Activated T-helper 1 cell treated with anti-CD3 and anti-CD28 coated beads, Interleukin-12 subunit alpha, Interleukin-12 subunit beta, Interleukin-2, Interleukin-4 antibody, amounts not matched to agents 30 ng/mL and 10 ng/mL and 1 ng/mL, durations not matched to agents 14 hours and 24 hours and 36 hours (primary cell): Measurements from ENCODE around the gene G6PC3. TPM values are rescaled to one million over a fixed set of nuclear protein-coding genes. Genes with fewer than 3 reads are reported as not detected.
A peak's percentile ranks its signal among the peaks of the same experiment; 100 is the strongest.

Experiments
- DNase-seq: peaks from one replicate; pipeline ENCODE4 v3.0.0; 2021; ENCODE audit warnings: low spot score
- H3K27ac Mint-ChIP-seq: one replicate; pipeline ENCODE4 v1.8.0; 2021; ENCODE audit warnings: mild to moderate bottlenecking, mixed read lengths
- H3K27me3 Mint-ChIP-seq: one replicate; pipeline ENCODE4 v1.8.0; 2022; ENCODE audit warnings: mild to moderate bottlenecking, moderate library complexity, mixed read lengths; ENCODE audit not compliant: insufficient read depth
- H3K36me3 Mint-ChIP-seq: one replicate; pipeline ENCODE4 v1.8.0; 2021; ENCODE audit warnings: low read depth, mixed read lengths
- H3K4me1 Mint-ChIP-seq: one replicate; pipeline ENCODE4 v1.8.0; 2021; ENCODE audit warnings: low read depth, mixed read lengths
- H3K4me3 Mint-ChIP-seq: one replicate; pipeline ENCODE4 v1.8.0; 2021; ENCODE audit warnings: mild to moderate bottlenecking, moderate library complexity, mixed read lengths
- H3K9me3 Mint-ChIP-seq: one replicate; pipeline ENCODE4 v1.8.0; 2021; ENCODE audit warnings: mixed read lengths
- intact Hi-C: fragments of 100-400 bp; cut with micrococcal nuclease; formaldehyde crosslinking; loops from one replicate; pipeline ENCODE4 v1.15.1; 2024
- total RNA-seq: library from RNA; stranded (reverse); gene quantifications from 2 replicates; pipeline ENCODE4 v1.2.3, GENCODE V29; 2022

The G6PC3 gene
- total RNA-seq, 1 donor from 2014 or later = 34.9 TPM

DNA sequence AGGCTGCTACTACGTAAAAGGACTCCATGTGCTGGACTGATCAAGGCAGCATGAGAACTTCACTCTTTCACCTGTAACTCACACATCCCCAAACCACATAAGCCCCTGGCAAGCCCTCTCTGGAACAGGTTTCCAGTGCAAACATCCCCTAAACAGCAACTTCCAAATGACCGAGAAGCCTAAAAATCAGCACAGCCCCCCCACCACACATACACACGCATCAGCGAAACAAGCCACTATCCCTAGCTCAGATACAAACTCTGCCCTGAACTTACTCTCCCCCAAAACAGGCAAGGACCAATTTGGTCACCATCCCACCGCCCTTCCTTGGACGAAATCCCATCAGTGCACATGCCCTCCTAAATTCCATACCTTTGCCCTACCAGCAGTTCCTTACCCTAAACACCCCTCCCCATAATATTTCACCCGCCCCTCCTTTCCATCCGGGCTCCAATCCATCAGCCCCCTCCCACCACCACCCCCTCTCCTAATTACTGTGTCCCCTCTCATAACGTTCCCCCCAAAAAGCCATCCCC lies 4.8 kb upstream of the G6PC3 start:
- Mint-ChIP-seq H3K27ac (peak overlapping the region; percentile 96), H3K4me3 (peak overlapping the region; percentile 97), H3K27me3 (no peaks in the 10 kb centered on the region), H3K4me1 (peaks cover 34% of the 10 kb centered on the region), H3K36me3 (peaks cover 26% of the 10 kb centered on the region), H3K9me3 (no peaks in the 10 kb centered on the region)
- DNase-seq = no peak
- intact Hi-C loops = loop anchor here (1.0 to 10.0 kb wide), 7 partner anchors 22 to 280 kb away; partner anchors contain the start of genes GRN, HDAC5, HROB and SLC25A39

DNA sequence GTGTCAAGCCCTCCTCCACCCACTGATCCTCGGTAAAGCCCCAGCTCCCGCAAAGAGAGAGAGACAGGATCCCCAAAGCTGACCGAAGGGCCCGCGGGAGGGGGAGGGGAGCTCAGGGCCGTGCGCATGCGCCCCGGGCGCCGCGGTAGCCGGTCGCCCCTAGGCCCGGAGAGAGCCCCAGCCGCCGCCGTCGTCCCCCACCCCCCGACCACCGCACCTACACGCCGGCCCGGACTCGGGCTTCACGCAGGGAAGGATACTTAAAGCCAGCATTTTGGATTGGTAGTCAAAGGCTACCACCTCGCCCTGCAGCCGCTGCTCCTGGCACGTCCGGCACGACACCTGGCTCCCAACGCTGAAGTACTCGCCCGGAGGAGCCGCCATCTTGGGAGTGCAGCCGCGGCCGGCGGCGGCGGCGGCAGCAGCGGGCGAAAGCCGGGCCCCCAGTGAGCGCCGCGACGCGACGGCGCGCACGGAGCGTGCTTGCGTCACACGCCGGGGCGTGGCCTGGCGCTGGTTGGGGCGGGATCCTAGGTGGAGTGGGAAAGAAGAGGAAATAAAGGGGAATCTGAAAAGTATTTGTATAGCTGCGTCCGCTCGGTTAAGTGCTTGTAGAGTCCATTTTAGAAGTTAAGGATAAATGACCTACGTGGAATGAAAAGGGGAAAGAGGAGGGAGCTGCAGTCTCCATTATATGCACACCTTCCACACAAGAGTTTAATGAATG lies 4.2 kb upstream of the G6PC3 start, which contains the start of gene LSM12:
TSS of gene LSM12 (minus strand) at position 468 of the 727 bp plus-strand sequence. CDS start at position 384, 84 bp downstream.
- H3K36me3 Mint-ChIP-seq = peaks cover 24% of the 10 kb centered on the region
- peak within 1 kb of the TSS; percentile 96 for H3K27ac Mint-ChIP-seq
- H3K4me1 Mint-ChIP-seq = peaks cover 30% of the 10 kb centered on the region
- DNase-seq = peak; percentile 92
- no peaks in the 10 kb centered on the region for H3K9me3 Mint-ChIP-seq
- peak within 1 kb of the TSS; percentile 97 for H3K4me3 Mint-ChIP-seq
- H3K27me3 Mint-ChIP-seq = no peaks in the 10 kb centered on the region
- intact Hi-C loops = loop anchor here (1.0 to 10.0 kb wide), 7 partner anchors 21 to 279 kb away; partner anchors contain the start of genes GRN, HDAC5, HROB and SLC25A39

DNA sequence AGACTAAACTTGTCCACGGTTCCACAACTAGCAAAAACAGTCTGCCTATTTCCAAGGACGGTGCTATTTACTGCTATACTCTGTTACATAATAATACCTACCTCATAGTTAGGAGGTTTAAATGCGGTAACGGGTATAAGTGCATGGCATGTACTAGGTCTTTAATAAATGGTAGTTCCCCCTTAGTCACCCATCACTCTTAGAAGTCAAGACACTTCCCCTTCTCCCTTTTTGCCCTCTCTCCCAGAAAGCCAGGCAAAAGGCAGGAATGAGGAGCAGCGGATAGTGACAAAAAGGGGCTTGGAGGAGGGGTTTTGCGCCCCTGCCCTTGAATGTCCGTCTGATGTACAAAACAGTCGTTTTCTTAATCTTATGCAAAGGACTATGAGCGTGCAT lies 3.0 kb upstream of the G6PC3 start:
- H3K27me3 Mint-ChIP-seq = no peaks in the 10 kb centered on the region
- no peaks in the 10 kb centered on the region for H3K9me3 Mint-ChIP-seq
- H3K4me1 Mint-ChIP-seq = peaks cover 35% of the 10 kb centered on the region
- peaks cover 17% of the 10 kb centered on the region for H3K36me3 Mint-ChIP-seq
- no peak for DNase-seq
- H3K27ac Mint-ChIP-seq = no peak overlapping the region
- peak overlapping the region; percentile 97 for H3K4me3 Mint-ChIP-seq
- intact Hi-C loops = loop anchor here (10.0 kb wide), 1 partner anchor 257 kb away; the partner anchor contains the start of gene SLC25A39

DNA sequence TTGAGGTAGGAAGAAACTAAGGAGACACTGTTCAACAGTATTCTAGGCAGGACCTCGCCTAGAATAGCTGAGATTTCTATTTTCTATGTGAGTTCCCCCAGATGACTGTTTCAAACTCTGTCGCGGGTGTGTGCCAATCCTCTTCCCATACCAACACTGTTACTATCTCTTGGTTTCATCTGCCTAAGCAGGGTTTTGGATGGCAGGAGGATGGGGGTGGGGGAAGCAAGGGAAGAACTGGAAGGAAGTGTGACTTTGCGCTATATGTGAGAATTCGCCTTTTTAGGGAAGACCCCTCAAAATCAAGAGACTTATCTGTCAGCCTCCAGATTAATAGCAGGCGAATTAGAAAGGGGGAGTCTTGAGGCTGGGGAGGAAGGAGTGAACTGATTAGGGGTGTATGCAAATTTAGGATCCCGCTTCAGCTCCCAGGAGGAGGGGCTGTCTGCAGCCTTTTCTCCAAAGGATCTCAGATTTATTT lies 521 bp upstream of the G6PC3 start:
- H3K9me3 Mint-ChIP-seq = no peaks in the 10 kb centered on the region
- H3K36me3 Mint-ChIP-seq = peaks cover 7% of the 10 kb centered on the region
- intact Hi-C loops = loop anchor here (1.0 to 10.0 kb wide), 7 partner anchors 53 to 275 kb away; partner anchors contain the start of genes GRN, HDAC5, SLC25A39 and TMEM101
- H3K4me1 Mint-ChIP-seq = peaks cover 21% of the 10 kb centered on the region
- peak overlapping the region; percentile 98 for H3K4me3 Mint-ChIP-seq
- peak overlapping the region; percentile 99 for H3K27ac Mint-ChIP-seq
- DNase-seq = no peak
- H3K27me3 Mint-ChIP-seq = no peaks in the 10 kb centered on the region

DNA sequence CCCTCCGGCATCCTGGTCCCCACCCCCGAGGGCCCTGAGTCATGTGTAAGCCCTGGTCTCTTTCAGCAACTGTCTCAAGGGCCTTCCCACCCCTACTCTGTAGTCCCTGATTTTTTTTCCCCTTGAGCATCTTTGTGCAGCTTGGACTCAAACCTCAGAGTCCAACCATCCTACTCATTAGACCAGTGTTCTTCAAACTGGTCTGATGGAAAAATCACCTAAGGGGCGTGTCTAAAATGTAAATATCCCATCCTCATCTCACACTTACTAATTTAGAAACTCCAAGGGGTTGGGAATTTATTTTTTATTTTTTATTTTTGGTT lies 624 bp downstream of the G6PC3 start:
- H3K9me3 Mint-ChIP-seq = no peaks in the 10 kb centered on the region
- H3K4me1 Mint-ChIP-seq = peaks cover 14% of the 10 kb centered on the region
- H3K27me3 Mint-ChIP-seq = no peaks in the 10 kb centered on the region
- peak overlapping the region; percentile 99 for H3K27ac Mint-ChIP-seq
- peaks cover 7% of the 10 kb centered on the region for H3K36me3 Mint-ChIP-seq
- intact Hi-C loops = loop anchor here (1.0 to 2.0 kb wide), 4 partner anchors 16 to 68 kb away; partner anchors contain the start of gene TMEM101
- peak overlapping the region; percentile 98 for H3K4me3 Mint-ChIP-seq
- DNase-seq = no peak

DNA sequence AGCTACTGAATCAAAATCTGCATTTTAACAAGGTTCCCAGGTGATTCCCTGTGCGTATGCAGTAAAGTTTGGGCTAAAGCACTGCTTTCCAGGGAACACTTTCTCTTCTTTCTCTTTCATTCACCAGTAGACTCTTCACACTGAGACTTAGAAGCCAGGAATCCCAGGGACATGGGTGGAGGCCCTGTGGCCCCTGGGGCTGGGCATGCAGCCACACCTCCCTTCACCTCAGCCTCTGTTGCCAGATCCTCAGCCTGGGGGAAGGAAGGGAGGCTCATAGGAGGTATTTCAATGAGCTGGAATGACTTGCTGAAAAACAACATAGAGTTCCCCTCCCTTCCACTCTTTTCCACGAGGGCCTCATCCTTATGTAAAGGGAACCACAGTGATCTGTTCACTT lies 1.2 kb downstream of the G6PC3 start:
- Mint-ChIP-seq H3K4me1 (peaks cover 14% of the 10 kb centered on the region), H3K27ac (peak overlapping the region; percentile 66), H3K27me3 (no peaks in the 10 kb centered on the region), H3K9me3 (no peaks in the 10 kb centered on the region), H3K4me3 (peak overlapping the region; percentile 98), H3K36me3 (peaks cover 12% of the 10 kb centered on the region)
- DNase-seq = no peak
- intact Hi-C loops = loop anchor here (1.0 to 2.0 kb wide), 4 partner anchors 16 to 67 kb away; partner anchors contain the start of gene TMEM101

DNA sequence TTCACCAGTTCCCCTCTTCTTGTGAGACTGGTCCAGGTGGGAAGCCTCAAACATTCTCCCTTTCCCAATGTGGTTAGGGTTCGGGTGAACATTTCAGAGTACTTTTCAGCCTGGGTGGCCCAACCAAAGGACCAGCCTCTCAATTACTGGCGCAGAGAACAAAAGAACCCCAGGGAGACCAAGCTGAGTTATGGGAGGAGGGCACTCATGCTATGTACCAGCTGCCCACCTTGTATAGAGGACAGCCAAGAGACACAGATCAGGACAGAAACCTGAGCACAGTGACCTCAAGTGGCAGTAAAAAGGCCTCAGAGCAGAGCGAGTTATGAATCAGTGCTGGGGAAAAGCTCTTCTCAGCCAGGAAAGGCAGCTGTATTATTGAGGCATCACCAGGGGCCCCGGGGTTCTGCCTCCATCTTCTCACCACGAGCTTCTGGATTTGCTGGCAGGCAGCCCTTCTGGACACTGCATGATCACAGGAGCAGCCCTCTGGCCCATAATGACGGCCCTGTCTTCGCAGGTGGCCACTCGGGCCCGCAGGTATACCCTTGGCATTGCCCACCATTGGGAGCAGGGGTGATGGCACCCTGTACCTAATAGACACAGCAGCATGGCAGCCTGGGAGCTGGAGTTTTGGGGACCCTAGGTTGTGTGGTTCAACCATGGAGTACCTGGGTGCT lies 3.8 kb downstream of the G6PC3 start:
- Mint-ChIP-seq H3K27ac (no peak overlapping the region), H3K9me3 (no peaks in the 10 kb centered on the region), H3K36me3 (peaks cover 13% of the 10 kb centered on the region), H3K27me3 (no peaks in the 10 kb centered on the region), H3K4me3 (no peak overlapping the region), H3K4me1 (peaks cover 14% of the 10 kb centered on the region)
- intact Hi-C loops = no loop called here
- no peak for DNase-seq

DNA sequence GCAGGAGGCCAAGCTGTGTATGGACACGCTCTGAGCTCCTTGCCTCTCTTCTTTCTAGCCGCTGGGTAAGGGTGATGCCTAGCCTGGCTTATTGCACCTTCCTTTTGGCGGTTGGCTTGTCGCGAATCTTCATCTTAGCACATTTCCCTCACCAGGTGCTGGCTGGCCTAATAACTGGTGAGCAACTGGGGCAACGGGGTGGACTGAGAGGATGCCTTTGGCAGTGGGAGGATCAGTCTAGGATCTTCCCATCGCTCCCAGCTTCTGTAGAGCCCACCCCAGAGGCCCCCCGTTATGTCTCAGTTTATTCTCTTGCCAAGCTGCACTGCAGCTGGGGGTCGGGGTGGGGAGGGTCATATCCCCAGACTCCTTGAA lies 4.4 kb downstream of the G6PC3 start:
- Mint-ChIP-seq H3K9me3 (no peaks in the 10 kb centered on the region), H3K4me3 (no peak overlapping the region), H3K27me3 (no peaks in the 10 kb centered on the region), H3K4me1 (peaks cover 12% of the 10 kb centered on the region), H3K36me3 (peaks cover 13% of the 10 kb centered on the region), H3K27ac (no peak overlapping the region)
- DNase-seq = no peak
- intact Hi-C loops = no loop called here

DNA sequence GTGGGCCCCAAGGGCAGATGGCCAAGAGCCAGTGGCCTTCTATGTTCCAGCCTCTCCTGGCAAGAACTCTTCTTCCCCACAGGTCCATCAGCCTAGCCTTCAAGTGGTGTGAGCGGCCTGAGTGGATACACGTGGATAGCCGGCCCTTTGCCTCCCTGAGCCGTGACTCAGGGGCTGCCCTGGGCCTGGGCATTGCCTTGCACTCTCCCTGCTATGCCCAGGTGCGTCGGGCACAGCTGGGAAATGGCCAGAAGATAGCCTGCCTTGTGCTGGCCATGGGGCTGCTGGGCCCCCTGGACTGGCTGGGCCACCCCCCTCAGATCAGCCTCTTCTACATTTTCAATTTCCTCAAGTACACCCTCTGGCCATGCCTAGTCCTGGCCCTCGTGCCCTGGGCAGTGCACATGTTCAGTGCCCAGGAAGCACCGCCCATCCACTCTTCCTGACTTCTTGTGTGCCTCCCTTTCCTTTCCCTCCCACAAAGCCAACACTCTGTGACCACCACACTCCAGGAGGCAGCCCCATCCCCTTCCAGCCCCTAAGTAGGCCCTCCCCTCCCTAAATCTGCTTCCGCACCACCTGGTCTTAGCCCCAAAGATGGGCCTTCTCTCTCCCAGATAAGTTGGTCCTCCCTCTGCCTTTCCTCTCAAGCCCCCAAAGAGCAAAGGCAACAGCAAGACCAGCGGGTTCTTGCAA lies 5.2 kb downstream of the G6PC3 start:
- no peaks in the 10 kb centered on the region for H3K9me3 Mint-ChIP-seq
- DNase-seq = no peak
- H3K27me3 Mint-ChIP-seq = no peaks in the 10 kb centered on the region
- no peak overlapping the region for H3K4me3 Mint-ChIP-seq
- H3K4me1 Mint-ChIP-seq = peaks cover 7% of the 10 kb centered on the region
- intact Hi-C loops = no loop called here
- H3K27ac Mint-ChIP-seq = no peak overlapping the region
- H3K36me3 Mint-ChIP-seq = peaks cover 13% of the 10 kb centered on the region

DNA sequence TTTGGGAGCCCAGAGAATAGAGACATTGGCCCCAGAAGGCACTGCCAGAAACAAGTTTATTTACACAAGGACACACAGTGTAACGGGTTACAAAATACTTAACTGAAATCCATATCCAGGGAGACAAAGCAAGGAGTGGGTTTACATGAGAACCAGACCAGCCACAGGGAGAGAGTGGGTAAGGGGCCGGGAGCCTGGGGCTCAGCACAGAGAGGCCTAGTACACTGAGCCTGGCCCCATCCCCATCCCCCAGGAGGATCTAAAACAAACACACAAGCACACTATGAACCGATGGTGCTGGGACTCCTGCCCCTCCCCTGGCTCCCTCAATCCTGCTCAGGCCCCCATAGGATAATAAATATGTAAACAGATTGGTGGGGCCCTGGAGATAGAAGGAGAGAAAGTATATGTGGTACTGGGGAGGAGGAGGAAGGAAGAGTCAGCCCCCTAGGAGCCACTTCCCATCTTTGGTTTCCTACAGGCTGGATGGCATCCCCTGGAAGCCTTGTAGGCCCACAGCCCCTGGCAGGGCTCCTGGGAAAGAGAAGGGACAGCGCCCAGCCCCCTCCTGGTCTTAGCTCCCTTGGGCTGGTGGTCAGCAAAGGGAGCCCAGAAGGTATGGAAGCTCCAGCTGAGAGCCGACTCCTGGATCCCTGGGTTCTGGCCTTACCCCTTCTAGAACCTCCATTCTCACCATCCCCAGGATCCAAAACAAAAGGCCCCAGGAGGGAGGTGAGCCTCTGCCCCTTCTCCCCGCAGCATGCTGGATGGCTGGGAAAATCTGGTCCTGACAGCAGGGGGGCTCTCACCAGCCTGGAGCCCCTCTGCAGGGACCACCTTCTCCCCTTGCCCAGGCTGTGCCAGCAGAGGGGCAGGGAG lies 6.4 kb downstream of the G6PC3 start:
- H3K27me3 Mint-ChIP-seq = no peaks in the 10 kb centered on the region

DNA sequence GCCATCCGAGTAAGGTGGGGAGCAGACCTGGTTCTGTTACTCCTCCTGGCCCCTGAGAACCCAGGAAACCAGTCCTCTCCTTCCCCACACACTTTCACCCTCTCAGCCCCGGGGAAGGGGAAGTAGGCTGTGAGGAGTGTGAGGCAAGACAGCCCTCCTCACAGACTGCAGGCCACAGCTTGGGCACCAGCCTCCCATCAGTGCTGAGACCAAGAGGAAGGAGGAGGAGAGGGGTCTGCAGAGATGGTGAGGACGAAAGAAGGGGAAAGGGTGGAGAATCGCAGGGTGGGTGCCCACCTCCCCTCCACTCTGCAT lies 7.0 kb downstream of the G6PC3 start:
- H3K9me3 Mint-ChIP-seq = no peaks in the 10 kb centered on the region
- intact Hi-C loops = no loop called here
- H3K4me3 Mint-ChIP-seq = no peak overlapping the region
- no peak for DNase-seq
- H3K27me3 Mint-ChIP-seq = no peaks in the 10 kb centered on the region
- no peaks in the 10 kb centered on the region for H3K4me1 Mint-ChIP-seq
- no peak overlapping the region for H3K27ac Mint-ChIP-seq
- H3K36me3 Mint-ChIP-seq = peaks cover 12% of the 10 kb centered on the region

More for the DNA sequence above, 6.4 kb downstream of the G6PC3 start:
- peaks cover 3% of the 10 kb centered on the region for H3K4me1 Mint-ChIP-seq
- H3K4me3 Mint-ChIP-seq = no peak overlapping the region
- DNase-seq = no peak
- peaks cover 12% of the 10 kb centered on the region for H3K36me3 Mint-ChIP-seq
- intact Hi-C loops = no loop called here
- H3K9me3 Mint-ChIP-seq = no peaks in the 10 kb centered on the region
- H3K27ac Mint-ChIP-seq = no peak overlapping the region

DNA sequence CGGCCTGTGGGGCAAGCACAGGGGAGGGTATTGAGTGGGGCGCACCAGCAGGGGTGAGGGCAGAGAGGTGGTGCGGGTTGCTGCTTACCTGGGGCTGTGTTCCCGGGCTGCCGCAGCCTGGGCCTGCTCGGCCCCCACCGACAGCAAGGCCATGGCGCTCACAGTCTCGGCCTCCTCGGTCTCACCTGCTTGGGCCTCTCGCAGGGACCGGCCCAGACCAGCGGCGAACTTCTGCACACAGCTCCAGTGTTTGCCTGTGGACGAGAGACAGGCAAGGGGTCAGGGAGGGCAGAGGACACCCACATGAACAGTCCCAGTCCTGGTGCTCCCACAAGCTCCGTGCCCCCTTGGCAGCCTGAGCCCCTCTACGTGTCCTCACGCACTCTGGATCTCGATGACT lies 7.9 kb downstream of the G6PC3 start:
- intact Hi-C loops = no loop called here
- Mint-ChIP-seq H3K9me3 (no peaks in the 10 kb centered on the region), H3K36me3 (peaks cover 16% of the 10 kb centered on the region), H3K27ac (no peak overlapping the region), H3K27me3 (no peaks in the 10 kb centered on the region), H3K4me3 (no peak overlapping the region), H3K4me1 (no peaks in the 10 kb centered on the region)
- DNase-seq = no peak
